ENCODE data around the gene SH3GLB2. TPM values are rescaled to one million over a fixed set of nuclear protein-coding genes. Genes with fewer than 3 reads are reported as not detected.
A peak's percentile ranks its signal among the peaks of the same experiment; 100 is the strongest.

SH3GLB2 gene
- total and polyA plus RNA-seq, 2 of the 8 experiments (the other 6 are each of a cell fraction or from before 2014, with no cell fraction given), result 52.7 to 79.9 TPM

GRCh38 chr9:129030191-129030590 is 2.1 kb upstream of the SH3GLB2 start:
- Histone ChIP-seq H4K91ac (replicated peaks; ENCODE audit: insufficient read length, low read length) (no peak overlapping the region), H3K79me2 (ENCODE audit: control insufficient read depth in 1 of 2, insufficient read depth in 2 of 2, low read length in 2 of 2) (peaks cover 2 to 17% of the 10 kb centered on the region in 2 experiments; a peak in 3 of 4 replicates), H3K23ac (ENCODE audit: insufficient read length) (no peak overlapping the region), H4K5ac (ENCODE audit: insufficient read length, low read depth, low read length) (no peak overlapping the region), H2BK12ac (ENCODE audit: low read depth, low read length) (no peak overlapping the region), H3K14ac (ENCODE audit: insufficient read length) (no peak overlapping the region), H3K27ac (ENCODE audit: low read depth, low read length) (no peak overlapping the region), H3K4me2 (ENCODE audit: insufficient read depth in 1 of 2, low read depth in 2 of 2, low read length in 2 of 2) (no peak overlapping the region), H3K9ac (replicated peaks in 1 of 4; ENCODE audit: extremely low read depth in 1 of 4, low read depth in 3 of 4, low read length in 3 of 4) (no peak overlapping the region), H3K4ac (replicated peaks; ENCODE audit: insufficient read length, low read depth, low read length) (no peak overlapping the region), H4K20me1 (replicated peaks in 1 of 2; ENCODE audit: control insufficient read depth in 1 of 2, insufficient read depth in 2 of 2, low read length in 2 of 2) (peaks cover 5 to 11% of the 10 kb centered on the region in 2 experiments), H3K9me3 (ENCODE audit: insufficient read depth in 2 of 2, low read depth in 1 of 2, low read length in 1 of 2) (no peaks in the 10 kb centered on the region), H4K8ac (ENCODE audit: extremely low read depth, insufficient read depth, low read length) (no peak overlapping the region), H3K4me1 (replicated peaks in 1 of 4; ENCODE audit: control insufficient read depth in 3 of 4, insufficient read depth in 4 of 4, low read length in 3 of 4) (peaks cover 0 to 15% (median 10%) of the 10 kb centered on the region in 4 experiments; a peak in 6 of 7 replicates), H2BK5ac (ENCODE audit: low read depth, low read length) (no peak overlapping the region), H3K36me3 (ENCODE audit: control insufficient read depth in 2 of 4, insufficient read depth in 4 of 4, low read length in 3 of 4) (no peaks in the 10 kb centered on the region), H3K4me3 (ENCODE audit: extremely low read depth in 1 of 4, insufficient read depth in 2 of 4, low read depth in 3 of 4, low read length in 4 of 4) (no peak overlapping the region), H3K79me1 (ENCODE audit: low read depth, low read length) (peaks cover 7% of the 10 kb centered on the region; the same call in 1 of the 2 replicates), H3K18ac (ENCODE audit: extremely low read depth, low read length) (no peak overlapping the region), H2BK20ac (ENCODE audit: low read length) (no peak overlapping the region), H2BK120ac (replicated peaks; ENCODE audit: low read depth, low read length) (peak overlapping the region; percentile 43), H3K27me3 (replicated peaks in 1 of 4; ENCODE audit: control insufficient read depth in 3 of 4, extremely low read depth in 1 of 4, insufficient read depth in 3 of 4, low read length in 3 of 4) (no peaks in the 10 kb centered on the region), H2AFZ (ENCODE audit: low read length) (no peak overlapping the region), H3K23me2 (ENCODE audit: low read depth, low read length) (peaks cover 7% of the 10 kb centered on the region), H3K56ac (replicated peaks; ENCODE audit: insufficient read length, low read depth, low read length) (no peak overlapping the region), H2BK15ac (ENCODE audit: low read length) (no peak overlapping the region), H2AK5ac (ENCODE audit: low read depth, low read length) (no peak overlapping the region)
- no peak for TF ChIP-seq RNF2 (IDR thresholded peaks at IDR 0.05; ENCODE audit: borderline replicate concordance, low read depth, low read length, missing control alignments, poor library complexity, severe bottlenecking)
- DNase-seq (ENCODE audit: low read depth in 1 of 2, low spot score in 2 of 2) (no peak), FAIRE-seq (no peak)
- ChIA-PET POLR2A (ENCODE audit: partially characterized antibody) (interaction anchor here (1.3 kb wide), 1 partner anchor 8 kb away, joined by 3 read pairs; no protein-coding TSS in a partner anchor), CTCF (ENCODE audit: partially characterized antibody) (interaction anchor here (0.5 to 2.5 kb wide), 9 partner anchors 9 to 251 kb away, joined by 3 to 10 read pairs (median 3); no protein-coding TSS in a partner anchor)
